Bronchial epithelial cell (primary cell): ENCODE results near the gene PCDH1. TPM values are rescaled to one million over a fixed set of nuclear protein-coding genes. Genes with fewer than 3 reads are reported as not detected.

Experiments
- DNase-seq: peaks from one replicate; pipeline ENCODE4 v3.0.0-alpha.2; 2010; ENCODE audit warnings: low read depth
- FAIRE-seq: peaks from 2 replicates; lab custom pipeline; 2011; peaks lifted over from hg19 to GRCh38; lab: Jason Lieb, UNC
- H3K27me3 ChIP-seq: 2 replicates; pipeline ENCODE4 v1.5.1; 2011; ENCODE audit warnings: low read length; ENCODE audit not compliant: control insufficient read depth, insufficient read depth
- H3K36me3 ChIP-seq: 2 replicates; pipeline ENCODE4 v1.5.1; 2011; ENCODE audit warnings: low read length; ENCODE audit not compliant: control insufficient read depth, insufficient read depth
- H3K4me3 ChIP-seq: 2 replicates; pipeline ENCODE4 v1.5.1; 2011; ENCODE audit warnings: mild to moderate bottlenecking, low read depth, low read length, control low read depth
- total RNA-seq: library from RNA; depleted of rRNA; stranded (reverse); fragments of >200 nt; gene quantifications from 2 replicates; pipeline ENCODE4 v1.2.1, GENCODE V29; 2014
- TF ChIP-seq, protein P1 (sequence below): IDR thresholded peaks from 2 replicates; pipeline ENCODE4 v1.5.1; 2011; ENCODE audit warnings: mild to moderate bottlenecking, moderate library complexity, low read length, control low read depth, inconsistent platforms; ENCODE audit not compliant: insufficient read depth, severe bottlenecking

The PCDH1 gene
- total RNA-seq, 1 donor from 2014 or later, result 85.3 TPM

DNA sequence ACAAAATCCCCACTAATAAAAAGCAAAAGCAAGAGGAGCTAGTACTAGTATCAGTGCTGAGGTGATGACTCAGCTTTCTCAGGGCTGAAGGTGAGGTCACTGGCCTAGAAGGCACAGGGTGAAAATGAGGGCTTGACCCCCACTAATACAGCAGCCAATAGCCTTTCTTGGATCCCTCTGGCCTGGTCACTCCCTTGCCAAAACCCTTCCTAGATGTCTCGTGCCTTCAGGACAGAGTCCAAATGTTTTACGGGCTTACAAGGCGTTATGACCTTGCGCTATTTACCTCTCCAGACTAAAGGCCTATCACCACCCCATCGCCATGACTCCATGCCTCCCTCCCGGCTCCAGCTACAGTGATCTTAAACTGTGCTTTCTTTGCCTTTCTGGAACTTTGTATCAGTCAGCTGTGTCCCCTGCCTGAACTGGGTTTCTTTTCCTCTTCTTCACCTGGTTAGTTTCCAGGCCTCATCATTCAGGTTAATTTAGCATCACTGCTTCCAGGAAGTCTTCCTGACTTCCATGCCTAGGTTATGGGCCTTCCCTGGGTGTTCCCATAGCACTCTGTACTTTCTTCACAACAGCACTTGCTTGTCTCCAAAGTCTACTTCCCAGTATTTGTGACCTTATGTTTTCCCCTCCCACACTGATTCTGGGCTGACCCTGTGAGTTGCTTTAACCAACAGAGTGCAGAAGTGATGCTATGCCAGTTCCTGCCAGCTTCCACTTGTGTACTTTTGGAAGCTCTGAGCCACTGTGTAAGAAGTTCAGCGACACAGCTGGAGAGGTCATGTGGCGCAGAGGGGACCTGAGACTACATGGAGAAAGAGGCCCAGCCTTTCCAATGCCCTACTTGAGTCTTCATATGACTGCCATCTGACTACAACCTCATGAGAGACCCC lies 41.3 kb upstream of the PCDH1 start:
- DNase-seq (no peak), FAIRE-seq (no peak)
- Histone ChIP-seq H3K4me3 (no peak overlapping the region), H3K27me3 (peaks cover 1% of the 10 kb centered on the region), H3K36me3 (no peaks in the 10 kb centered on the region)
- TF ChIP-seq, protein P1, sequence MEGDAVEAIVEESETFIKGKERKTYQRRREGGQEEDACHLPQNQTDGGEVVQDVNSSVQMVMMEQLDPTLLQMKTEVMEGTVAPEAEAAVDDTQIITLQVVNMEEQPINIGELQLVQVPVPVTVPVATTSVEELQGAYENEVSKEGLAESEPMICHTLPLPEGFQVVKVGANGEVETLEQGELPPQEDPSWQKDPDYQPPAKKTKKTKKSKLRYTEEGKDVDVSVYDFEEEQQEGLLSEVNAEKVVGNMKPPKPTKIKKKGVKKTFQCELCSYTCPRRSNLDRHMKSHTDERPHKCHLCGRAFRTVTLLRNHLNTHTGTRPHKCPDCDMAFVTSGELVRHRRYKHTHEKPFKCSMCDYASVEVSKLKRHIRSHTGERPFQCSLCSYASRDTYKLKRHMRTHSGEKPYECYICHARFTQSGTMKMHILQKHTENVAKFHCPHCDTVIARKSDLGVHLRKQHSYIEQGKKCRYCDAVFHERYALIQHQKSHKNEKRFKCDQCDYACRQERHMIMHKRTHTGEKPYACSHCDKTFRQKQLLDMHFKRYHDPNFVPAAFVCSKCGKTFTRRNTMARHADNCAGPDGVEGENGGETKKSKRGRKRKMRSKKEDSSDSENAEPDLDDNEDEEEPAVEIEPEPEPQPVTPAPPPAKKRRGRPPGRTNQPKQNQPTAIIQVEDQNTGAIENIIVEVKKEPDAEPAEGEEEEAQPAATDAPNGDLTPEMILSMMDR, result no peak

DNA sequence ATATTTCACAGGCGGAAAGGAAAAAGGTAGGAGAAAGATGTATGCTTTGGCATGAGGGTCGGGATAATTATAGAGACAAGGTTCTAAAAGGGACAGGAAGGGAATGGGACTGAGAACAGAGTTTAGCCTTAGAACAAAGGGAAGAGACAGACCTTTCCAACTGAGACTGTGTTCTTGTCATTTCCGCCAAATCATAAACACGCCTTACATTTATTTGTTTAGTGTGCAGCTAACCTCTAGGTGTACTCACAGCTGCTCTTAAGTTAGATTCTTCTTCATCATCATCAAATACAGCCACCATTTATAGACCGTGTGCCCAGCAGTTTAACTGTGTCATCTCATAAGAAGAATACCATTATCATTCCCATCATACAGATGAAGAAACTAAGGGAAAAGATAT lies 39.5 kb upstream of the PCDH1 start:
- Histone ChIP-seq H3K36me3 (no peaks in the 10 kb centered on the region), H3K27me3 (peaks cover 1% of the 10 kb centered on the region), H3K4me3 (no peak overlapping the region)
- TF ChIP-seq, protein P1, result no peak
- FAIRE-seq (no peak), DNase-seq (no peak)

DNA sequence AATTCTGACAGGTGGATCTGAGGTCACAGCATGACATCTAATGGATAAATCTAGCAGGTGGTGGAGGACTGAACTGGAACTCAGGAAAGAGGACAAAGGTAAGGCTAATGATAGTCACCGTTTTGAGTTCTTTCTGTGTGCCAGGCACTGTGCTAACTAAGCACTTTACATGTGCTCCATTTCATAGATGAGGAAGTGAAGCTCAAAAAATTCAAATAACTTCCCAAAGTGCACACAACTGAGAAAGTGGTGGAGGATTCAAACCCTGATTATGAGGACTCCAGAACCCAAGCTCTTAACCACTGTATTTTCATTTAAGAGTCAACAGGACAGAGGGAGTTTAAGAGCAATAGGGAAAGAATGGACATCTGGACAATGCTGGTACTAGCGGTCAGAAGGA lies 38.3 kb upstream of the PCDH1 start:
- DNase-seq (no peak), FAIRE-seq (no peak)
- TF ChIP-seq, protein P1, result no peak
- Histone ChIP-seq H3K4me3 (no peak overlapping the region), H3K27me3 (peaks cover 1% of the 10 kb centered on the region), H3K36me3 (no peaks in the 10 kb centered on the region)

DNA sequence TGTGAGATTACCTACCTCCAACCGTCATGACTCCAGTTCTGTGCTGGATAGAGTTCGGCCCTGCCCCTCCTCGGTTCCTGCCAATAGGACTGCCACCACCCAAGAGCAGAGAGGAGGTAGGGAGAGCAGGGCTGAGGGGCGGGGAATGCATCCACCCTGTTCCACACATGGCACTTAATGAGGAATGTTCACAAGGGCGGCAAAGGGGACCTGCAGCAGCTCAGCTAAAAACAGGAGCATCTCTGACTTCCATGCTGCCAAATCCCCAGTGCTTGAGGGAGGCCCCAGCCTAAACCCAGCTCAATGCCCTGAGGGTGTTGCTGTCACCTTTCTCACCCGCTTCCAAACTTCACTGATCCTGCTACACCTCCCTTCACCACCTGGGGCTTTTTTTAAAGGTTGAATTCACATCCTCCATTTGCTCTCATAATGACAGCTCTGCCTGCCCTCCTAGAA lies 37.7 kb upstream of the PCDH1 start:
- FAIRE-seq (peak; percentile 76), DNase-seq (no peak)
- Histone ChIP-seq H3K36me3 (no peaks in the 10 kb centered on the region), H3K27me3 (peaks cover 1% of the 10 kb centered on the region), H3K4me3 (no peak overlapping the region)
- TF ChIP-seq, protein P1, result no peak

DNA sequence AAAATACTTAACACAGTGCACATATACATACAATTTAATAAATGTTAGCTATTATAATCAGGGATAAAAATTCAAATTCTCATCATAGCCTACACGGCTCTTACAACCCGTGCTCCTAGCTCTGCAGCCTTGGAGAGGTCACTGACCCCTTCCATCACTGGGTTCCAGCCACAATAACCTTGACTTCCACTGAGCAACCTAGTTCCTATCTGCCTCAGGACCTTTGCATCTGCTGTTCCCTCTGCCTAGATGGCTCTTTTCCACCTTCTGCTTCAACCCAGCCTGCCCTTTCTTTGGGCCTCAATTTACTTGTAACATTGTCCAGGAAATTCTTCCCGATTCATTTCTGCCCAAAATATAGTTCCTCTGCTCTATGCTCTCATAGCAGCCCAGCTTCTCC lies 36.6 kb upstream of the PCDH1 start:
- Histone ChIP-seq H3K4me3 (no peak overlapping the region), H3K27me3 (peaks cover 1% of the 10 kb centered on the region), H3K36me3 (no peaks in the 10 kb centered on the region)
- FAIRE-seq (no peak), DNase-seq (no peak)
- TF ChIP-seq, protein P1, result no peak
